Smooth muscle cell of bladder (primary cell): Measurements from ENCODE around the gene PRSS48. TPM values are rescaled to one million over a fixed set of nuclear protein-coding genes. Genes with fewer than 3 reads are reported as not detected.

Source experiments
- total RNA-seq: library from RNA; depleted of rRNA; stranded (reverse); fragments of >200 nt; gene quantifications from 2 replicates; pipeline ENCODE4 v1.2.3, GENCODE V29; 2014

The PRSS48 gene, protein sequence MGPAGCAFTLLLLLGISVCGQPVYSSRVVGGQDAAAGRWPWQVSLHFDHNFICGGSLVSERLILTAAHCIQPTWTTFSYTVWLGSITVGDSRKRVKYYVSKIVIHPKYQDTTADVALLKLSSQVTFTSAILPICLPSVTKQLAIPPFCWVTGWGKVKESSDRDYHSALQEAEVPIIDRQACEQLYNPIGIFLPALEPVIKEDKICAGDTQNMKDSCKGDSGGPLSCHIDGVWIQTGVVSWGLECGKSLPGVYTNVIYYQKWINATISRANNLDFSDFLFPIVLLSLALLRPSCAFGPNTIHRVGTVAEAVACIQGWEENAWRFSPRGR
- total RNA-seq, result not detected in 2 replicates

GRCh38 chr4:151276787-151277562 lies at the start of gene PRSS48:
PRSS48 (plus strand) TSS chr4:151277161; CDS start chr4:151277173, 12 bp downstream.

DNA sequence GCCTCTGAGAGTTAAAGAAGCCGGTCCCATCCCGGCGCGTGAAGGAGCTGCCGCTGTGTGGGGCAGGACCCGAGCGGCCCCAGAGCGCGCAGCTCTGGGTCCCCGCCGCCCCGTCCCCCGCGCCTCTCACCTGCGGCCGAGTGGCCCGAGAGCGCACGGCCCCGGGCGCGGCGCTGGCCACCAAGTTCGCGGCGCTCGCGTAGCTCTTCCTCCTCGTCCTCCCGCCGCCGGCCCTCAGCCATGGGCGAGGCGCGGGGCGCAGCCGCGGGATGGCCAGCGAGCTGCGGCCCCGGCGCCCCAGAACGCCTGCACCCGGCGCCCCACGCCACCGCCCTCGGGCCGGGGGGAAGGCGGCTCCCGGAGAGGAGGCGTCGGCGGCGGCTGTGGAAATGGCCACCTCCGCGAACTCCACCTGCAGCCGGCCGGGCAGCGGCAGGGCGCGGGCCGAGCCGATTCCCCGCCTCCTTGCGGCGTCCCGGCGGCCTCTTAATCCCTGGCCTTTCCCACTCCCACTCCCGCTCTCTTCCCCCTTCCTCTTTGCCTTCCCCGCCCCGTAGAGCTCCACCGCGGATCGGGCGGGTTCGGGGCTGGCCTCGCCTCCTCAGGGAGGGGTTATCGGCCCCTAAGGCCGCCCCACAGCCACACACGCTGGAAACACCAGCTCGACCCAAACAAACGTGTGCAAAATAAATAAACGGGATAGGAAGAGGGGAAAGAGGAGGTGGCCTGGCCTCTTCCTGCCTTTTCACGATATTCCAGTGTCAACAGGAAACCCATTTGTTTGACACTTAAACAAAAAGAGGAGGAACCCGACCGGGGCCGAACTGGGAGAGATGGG lies 48.4 kb downstream of the PRSS48 start, which contains the start of gene SH3D19:
TSS of gene SH3D19 (minus strand) at position 495 of the 838 bp plus-strand sequence. CDS start at position 242, 253 bp downstream.

Other genes with a start within 250 kb of the PRSS48 start
- 2,280 and 2,755 TPM in 2 replicates for gene RPS3A, start 177.5 kb upstream of the PRSS48 start, total RNA-seq
- 29.2 and 35.9 TPM in 2 replicates for gene SH3D19, start 48.4 kb downstream of the PRSS48 start, total RNA-seq
- 0.43 and 1.2 TPM in 2 replicates for gene FHIP1A, start 132.0 kb downstream of the PRSS48 start, total RNA-seq